SU-DHL-6 (cell line): Measurements from ENCODE around the gene DDR2.

Source experiments
- EZH2phosphoT487 ChIP-seq: fragments of 200-600 bp; sonication (generic), shearing (Covaris generic); conservative IDR thresholded peaks from 2 replicates; pipeline ENCODE4 v1.6.1; 2018; ENCODE audit warnings: mild to moderate bottlenecking, antibody characterized with exemption, low read length, moderate library complexity, mixed read lengths
- TF ChIP-seq, protein P1 (sequence below): fragments of 200-600 bp; sonication (generic); IDR thresholded peaks from one replicate; pipeline ENCODE4 v1.5.1; 2017; ENCODE audit warnings: antibody characterized with exemption, mild to moderate bottlenecking, low read length, moderate library complexity; ENCODE audit not compliant: insufficient read depth, poor library complexity, severe bottlenecking

DNA sequence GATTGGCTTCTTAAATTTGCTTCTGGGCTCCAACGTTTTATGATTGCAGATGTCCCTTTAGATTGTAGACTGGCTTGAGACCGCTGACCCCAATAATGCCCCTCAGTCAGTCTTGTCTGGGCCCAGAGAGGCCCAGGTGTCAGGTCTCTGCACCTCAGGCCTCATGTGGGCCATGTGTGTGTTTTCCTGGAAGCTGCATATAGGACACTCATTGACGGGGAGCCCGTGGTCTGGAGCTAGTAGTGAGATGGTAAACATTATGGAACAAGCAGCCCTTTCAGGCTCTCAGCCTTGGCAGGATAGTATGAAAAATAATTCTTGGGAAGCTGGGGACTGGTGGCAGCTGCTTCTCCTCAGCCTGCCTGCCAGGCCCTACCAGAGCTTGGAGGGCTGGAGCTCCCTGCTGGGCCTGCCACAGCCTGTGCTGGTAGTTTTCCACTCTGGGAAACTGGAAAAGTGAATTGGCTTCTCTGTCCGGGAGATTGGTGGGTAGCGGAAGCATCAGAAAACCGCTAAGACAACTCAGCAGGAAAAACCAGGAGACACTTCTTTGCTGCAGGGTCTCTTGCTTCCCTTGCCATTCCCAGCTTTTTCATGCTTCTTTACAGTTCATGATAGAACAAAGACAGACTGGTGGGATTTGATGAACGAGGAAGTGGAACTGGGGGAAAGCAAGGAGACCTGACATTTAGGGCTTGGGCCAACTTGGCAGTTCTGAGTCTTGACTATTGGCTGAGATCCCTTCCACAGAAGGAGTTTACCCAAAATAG is 100.5 kb downstream of the DDR2 start:
- TF ChIP-seq, protein P1, sequence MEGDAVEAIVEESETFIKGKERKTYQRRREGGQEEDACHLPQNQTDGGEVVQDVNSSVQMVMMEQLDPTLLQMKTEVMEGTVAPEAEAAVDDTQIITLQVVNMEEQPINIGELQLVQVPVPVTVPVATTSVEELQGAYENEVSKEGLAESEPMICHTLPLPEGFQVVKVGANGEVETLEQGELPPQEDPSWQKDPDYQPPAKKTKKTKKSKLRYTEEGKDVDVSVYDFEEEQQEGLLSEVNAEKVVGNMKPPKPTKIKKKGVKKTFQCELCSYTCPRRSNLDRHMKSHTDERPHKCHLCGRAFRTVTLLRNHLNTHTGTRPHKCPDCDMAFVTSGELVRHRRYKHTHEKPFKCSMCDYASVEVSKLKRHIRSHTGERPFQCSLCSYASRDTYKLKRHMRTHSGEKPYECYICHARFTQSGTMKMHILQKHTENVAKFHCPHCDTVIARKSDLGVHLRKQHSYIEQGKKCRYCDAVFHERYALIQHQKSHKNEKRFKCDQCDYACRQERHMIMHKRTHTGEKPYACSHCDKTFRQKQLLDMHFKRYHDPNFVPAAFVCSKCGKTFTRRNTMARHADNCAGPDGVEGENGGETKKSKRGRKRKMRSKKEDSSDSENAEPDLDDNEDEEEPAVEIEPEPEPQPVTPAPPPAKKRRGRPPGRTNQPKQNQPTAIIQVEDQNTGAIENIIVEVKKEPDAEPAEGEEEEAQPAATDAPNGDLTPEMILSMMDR = no peak
- no peak for TF ChIP-seq EZH2phosphoT487
